Measurements from ENCODE around the gene ASPM.
"Not testable (repeated sequence)": the region's sequence is repeated elsewhere in the genome, so short reads cannot be mapped to it uniquely, and the experiment has no call there.

Gene ASPM

DNA sequence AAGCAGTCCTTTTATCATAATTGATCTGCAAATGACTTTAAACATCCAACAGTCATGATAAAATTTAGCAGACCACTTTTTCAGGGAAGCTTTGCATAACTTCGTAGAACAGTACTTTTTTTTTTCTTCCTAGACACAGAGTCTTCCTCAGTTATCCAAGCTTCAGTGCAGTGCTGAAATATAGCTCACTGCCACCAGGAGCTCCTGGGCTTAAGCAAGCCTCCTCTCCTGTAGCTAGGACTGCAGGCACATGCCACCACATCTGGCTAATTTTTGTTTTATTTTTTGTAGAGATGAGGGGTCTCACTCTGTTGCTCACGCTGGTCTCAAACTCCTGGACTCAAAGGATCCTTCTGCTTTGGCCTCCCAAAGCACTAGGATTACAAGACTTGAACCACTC lies 83.3 kb downstream of the ASPM start:
- H3K4me3 ChIP-seq (ENCODE audit: control insufficient read depth, low read depth, low read length): no peak overlapping the region
- DNase-seq (ENCODE audit: low read depth): no peak
- no peak for TF ChIP-seq CTCF (conservative IDR thresholded peaks at IDR 0.05; ENCODE audit: control insufficient read depth, insufficient read depth, low read depth, low read length)

- no peak for TF ChIP-seq CTCF (conservative IDR thresholded peaks at IDR 0.05; ENCODE audit: control insufficient read depth, insufficient read depth, low read depth, low read length)
- no peak overlapping the region for H3K4me3 ChIP-seq (ENCODE audit: control insufficient read depth, low read depth, low read length)
- DNase-seq (ENCODE audit: low read depth): no peak
Observed at GRCh38 chr1:197062692-197063091, 83.8 kb downstream of the ASPM start.

DNA sequence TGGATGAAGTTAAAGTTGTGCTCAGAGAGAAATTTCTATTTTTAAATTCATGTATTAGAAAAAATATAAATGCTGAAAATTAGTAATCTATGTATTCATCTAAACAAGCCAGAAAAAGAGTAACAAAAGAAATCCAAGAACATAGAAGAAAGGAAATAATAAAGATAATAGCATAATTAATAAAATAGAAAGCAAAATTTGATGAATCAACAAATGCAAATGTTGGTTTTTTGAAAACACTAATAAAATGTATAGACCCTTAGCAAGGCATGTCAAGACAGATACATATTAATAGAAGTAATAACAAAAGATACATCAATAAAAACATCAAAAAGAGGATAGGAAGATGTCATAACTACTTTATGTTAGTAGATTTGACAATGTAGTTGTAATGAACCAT lies 97.4 kb downstream of the ASPM start:
- H3K4me3 ChIP-seq (ENCODE audit: control insufficient read depth, low read depth, low read length): no peak overlapping the region
- no peak for DNase-seq (ENCODE audit: low read depth)
- no peak for TF ChIP-seq CTCF (conservative IDR thresholded peaks at IDR 0.05; ENCODE audit: control insufficient read depth, insufficient read depth, low read depth, low read length)

- no peak for DNase-seq (ENCODE audit: low read depth)
- no peak for TF ChIP-seq CTCF (conservative IDR thresholded peaks at IDR 0.05; ENCODE audit: control insufficient read depth, insufficient read depth, low read depth, low read length)
- H3K4me3 ChIP-seq (ENCODE audit: control insufficient read depth, low read depth, low read length): no peak overlapping the region
Observed at GRCh38 chr1:197042676-197043341, 103.7 kb downstream of the ASPM start.

- TF ChIP-seq CTCF (conservative IDR thresholded peaks at IDR 0.05; ENCODE audit: control insufficient read depth, insufficient read depth, low read depth, low read length): no peak
- no peak for DNase-seq (ENCODE audit: low read depth)
- H3K4me3 ChIP-seq (ENCODE audit: control insufficient read depth, low read depth, low read length): no peak overlapping the region
Observed at GRCh38 chr1:197041486-197042353, 104.7 kb downstream of the ASPM start.

DNA sequence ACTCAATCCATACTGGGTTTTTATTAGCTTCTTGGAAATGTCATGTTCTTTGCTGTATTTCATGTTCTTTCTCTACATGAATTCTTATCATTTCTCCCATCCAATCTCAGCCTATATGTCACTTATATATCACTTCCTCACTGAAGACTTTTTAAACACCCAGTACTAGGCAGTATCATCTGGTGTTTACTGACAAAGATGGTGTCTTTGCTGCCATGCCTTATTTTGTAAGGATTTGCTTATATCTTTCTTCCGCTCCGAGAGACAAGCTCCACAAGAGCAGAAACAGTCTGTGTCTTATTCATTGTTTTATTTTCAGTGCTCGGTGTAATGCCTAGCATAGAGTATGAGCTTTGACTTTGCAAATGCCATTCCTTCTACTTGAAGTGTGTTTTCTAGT lies 109.6 kb downstream of the ASPM start:
- TF ChIP-seq CTCF (conservative IDR thresholded peaks at IDR 0.05; ENCODE audit: control insufficient read depth, insufficient read depth, low read depth, low read length): no peak
- H3K4me3 ChIP-seq (ENCODE audit: control insufficient read depth, low read depth, low read length): no peak overlapping the region
- no peak for DNase-seq (ENCODE audit: low read depth)

- peak; percentile 80 for DNase-seq (ENCODE audit: low read depth)
- H3K4me3 ChIP-seq (ENCODE audit: control insufficient read depth, low read depth, low read length): not testable (repeated sequence)
Observed at GRCh38 chr1:197034631-197035339, 111.7 kb downstream of the ASPM start.

All from fibroblast of mammary gland (primary cell).